HEK293 (cell line): ENCODE measurements around the gene EXD3.

Experiments used
- CTCF ChIA-PET: fragments of 350-600 bp; formaldehyde crosslinking; extraction: SDS; loops from one replicate; lab custom pipeline; 2021; ENCODE audit warnings: antibody characterized with exemption; lab: Yijun Ruan, JAX
- POLR2A ChIA-PET: fragments of 300-600 bp; formaldehyde crosslinking; extraction: SDS; loops from one replicate; lab custom pipeline; 2020; ENCODE audit warnings: antibody characterized with exemption, inconsistent platforms; lab: Yijun Ruan, JAX
- H3K27ac ChIP-seq: fragments of 200-500 bp; sonication (Bioruptor generic); 2 replicates; pipeline ENCODE4 v1.5.1; 2014; ENCODE audit warnings: low read depth, low read length, control low read depth, inconsistent platforms; ENCODE audit errors: extremely low read depth
- H3K36me3 ChIP-seq, 2 experiments: fragments of 200-500 bp in 1 of 2; sonication (Bioruptor generic) in 1 of 2; 1 replicate in 1 of 2; 2 replicates in 1 of 2; pipeline ENCODE4 v1.5.1; 2014 to 2017; ENCODE audit warnings: inconsistent platforms in 2 of 2, low read length in 2 of 2; ENCODE audit not compliant: control insufficient read depth in 2 of 2, insufficient read depth in 1 of 2
- H3K4me1 ChIP-seq: fragments of 200-500 bp; sonication (Bioruptor generic); 2 replicates; pipeline ENCODE4 v1.5.1; 2014; ENCODE audit warnings: mild to moderate bottlenecking, low read length, inconsistent platforms; ENCODE audit not compliant: control insufficient read depth, insufficient read depth
- H3K4me3 ChIP-seq: 2 replicates; pipeline ENCODE4 v1.5.1; 2011; ENCODE audit warnings: low read depth, mild to moderate bottlenecking, control low read depth, low read length, moderate library complexity
- H3K9me3 ChIP-seq: fragments of 200-500 bp; sonication (Bioruptor generic); 2 replicates; pipeline ENCODE4 v1.5.1; 2014; ENCODE audit warnings: low read depth, low read length, inconsistent platforms; ENCODE audit not compliant: control insufficient read depth, insufficient read depth
- PATZ1 ChIP-seq: fragments of 450-650 bp; formaldehyde crosslinking; IDR thresholded peaks from 2 replicates; pipeline ENCODE4 v1.5.1; 2016; ENCODE audit warnings: missing biosample characterization, missing genetic modification characterization
- ZNF18 ChIP-seq: fragments of 450-650 bp; formaldehyde crosslinking; IDR thresholded peaks from 2 replicates; pipeline ENCODE4 v1.5.1; 2016; ENCODE audit warnings: missing biosample characterization, missing genetic modification characterization
- ZNF2 ChIP-seq: fragments of 450-650 bp; formaldehyde crosslinking; IDR thresholded peaks from 2 replicates; pipeline ENCODE4 v1.5.1; 2016; ENCODE audit warnings: missing biosample characterization, missing genetic modification characterization
- ZNF214 ChIP-seq: fragments of 450-650 bp; formaldehyde crosslinking; IDR thresholded peaks from 2 replicates; pipeline ENCODE4 v1.5.1; 2017; ENCODE audit warnings: missing biosample characterization, mild to moderate bottlenecking, missing genetic modification characterization, borderline replicate concordance
- ZNF341 ChIP-seq: fragments of 450-650 bp; formaldehyde crosslinking; IDR thresholded peaks from 2 replicates; pipeline ENCODE4; 2016; ENCODE audit warnings: low read depth, missing biosample characterization, missing genetic modification characterization
- ZNF37A ChIP-seq: fragments of 450-650 bp; IDR thresholded peaks from 2 replicates; pipeline ENCODE4 v1.5.1; 2018; ENCODE audit warnings: missing biosample characterization, missing genetic modification characterization
- ZNF513 ChIP-seq: fragments of 450-650 bp; IDR thresholded peaks from 2 replicates; pipeline ENCODE4 v1.5.1; 2018; ENCODE audit warnings: missing biosample characterization, missing genetic modification characterization
- ZNF518A ChIP-seq: fragments of 450-650 bp; formaldehyde crosslinking; conservative IDR thresholded peaks from 2 replicates; pipeline ENCODE4 v1.5.1; 2016; ENCODE audit warnings: low read depth, missing biosample characterization, missing genetic modification characterization
- ZNF529 ChIP-seq: fragments of 450-650 bp; formaldehyde crosslinking; IDR thresholded peaks from 2 replicates; pipeline ENCODE4 v1.5.1; 2017; ENCODE audit warnings: missing genetic modification characterization, missing biosample characterization; ENCODE audit not compliant: insufficient replicate concordance
- ZNF555 ChIP-seq: fragments of 450-650 bp; formaldehyde crosslinking; conservative IDR thresholded peaks from 2 replicates; pipeline ENCODE4 v1.5.1; 2017; ENCODE audit warnings: missing biosample characterization, mild to moderate bottlenecking, missing genetic modification characterization, inconsistent platforms
- ZNF621 ChIP-seq: fragments of 450-650 bp; formaldehyde crosslinking; IDR thresholded peaks from 2 replicates; pipeline ENCODE4 v1.5.1; 2017; ENCODE audit warnings: missing biosample characterization, missing genetic modification characterization
- ZNF623 ChIP-seq: fragments of 450-650 bp; formaldehyde crosslinking; IDR thresholded peaks from 2 replicates; pipeline ENCODE4 v1.5.1; 2016; ENCODE audit warnings: missing biosample characterization, missing genetic modification characterization
- ZNF677 ChIP-seq: fragments of 450-650 bp; IDR thresholded peaks from 2 replicates; pipeline ENCODE4 v1.5.0; 2018; ENCODE audit warnings: missing biosample characterization, mild to moderate bottlenecking, missing genetic modification characterization, moderate library complexity
- ZNF701 ChIP-seq: fragments of 450-650 bp; formaldehyde crosslinking; IDR thresholded peaks from 2 replicates; pipeline ENCODE4 v1.5.1; 2016; ENCODE audit warnings: missing biosample characterization, missing genetic modification characterization
- ZNF843 ChIP-seq: fragments of 450-650 bp; formaldehyde crosslinking; IDR thresholded peaks from 2 replicates; pipeline ENCODE4 v1.5.1; 2016; ENCODE audit warnings: missing biosample characterization, missing genetic modification characterization
- ZSCAN18 ChIP-seq: fragments of 450-650 bp; formaldehyde crosslinking; IDR thresholded peaks from 2 replicates; pipeline ENCODE4 v1.5.1; 2016; ENCODE audit warnings: missing biosample characterization, missing genetic modification characterization

The EXD3 gene

GRCh38 chr9:137427454-137428310 lies 4.7 kb upstream of the EXD3 start (continued):
- 0 out of 2 replicates have a peak, but pooled peaks have one; percentile 10 for TF ChIP-seq PATZ1

- no peaks in the 10 kb centered on the region for H3K9me3 ChIP-seq
- POLR2A ChIA-PET: no interaction called here
- H3K4me1 ChIP-seq: peaks cover 7% of the 10 kb centered on the region
- no peaks in the 10 kb centered on the region; a peak in 1 of 3 replicates for H3K36me3 ChIP-seq
- no peak for TF ChIP-seq ZNF37A (tag by site-specific recombination)
- TF ChIP-seq, all 188 proteins: peak for 0
- CTCF ChIA-PET: interaction anchor here (3.4 kb wide), 1 partner anchor 18 kb away, joined by 19 read pairs; no protein-coding TSS in a partner anchor
- H3K27ac ChIP-seq: no peak overlapping the region
- no peak overlapping the region for H3K4me3 ChIP-seq
These were observed 3.2 kb upstream of the EXD3 start for GRCh38 chr9:137426018-137426681.

- Histone ChIP-seq H3K9me3 (no peaks in the 10 kb centered on the region), H3K27ac (peak overlapping the region; percentile 86; the same call in 1 of the 2 replicates), H3K4me1 (peaks cover 9% of the 10 kb centered on the region), H3K36me3 (no peaks in the 10 kb centered on the region; a peak in 1 of 3 replicates), H3K4me3 (peak overlapping the region; percentile 55)
- ChIA-PET POLR2A (interaction anchor here (0.6 to 2.1 kb wide), 28 partner anchors 8 to 354 kb away, joined by 3 to 27 read pairs (median 6); partner anchors contain the start of genes ENTPD8, MRPL41, NELFB and NRARP), CTCF (interaction anchor here (0.6 to 4.0 kb wide), 19 partner anchors 9 to 176 kb away, joined by 3 to 35 read pairs (median 6); partner anchors contain the start of gene ENTPD8)
- TF ChIP-seq ZNF18: no peak
- TF ChIP-seq ZNF529 (tag by site-specific recombination): no peak
- TF ChIP-seq ZNF518A (tag by site-specific recombination): no peak
- no peak for TF ChIP-seq ZNF513
- no peak; the same call in 1 of the 2 replicates for TF ChIP-seq ZNF2 (tag by site-specific recombination)
- TF ChIP-seq ZNF677 (tag by site-specific recombination): 0 out of 2 replicates have a peak, but pooled peaks have one; percentile 12
- TF ChIP-seq ZSCAN18 (tag by site-specific recombination): no peak
- no peak for TF ChIP-seq ZNF555 (tag by site-specific recombination)
- TF ChIP-seq ZNF214 (tag by site-specific recombination): no peak
- no peak for TF ChIP-seq ZNF341 (tag by site-specific recombination)
- no peak for TF ChIP-seq ZNF701
- TF ChIP-seq ZNF623: no peak
- TF ChIP-seq ZNF621 (tag by site-specific recombination): no peak
- no peak for TF ChIP-seq ZNF843 (tag by site-specific recombination)
These were observed 741 bp upstream of the EXD3 start for GRCh38 chr9:137423514-137424291.
